Erythroblast (primary cell): ENCODE results near the gene CDC45.
"Not testable (repeated sequence)": the region's sequence is repeated elsewhere in the genome, so short reads cannot be mapped to it uniquely, and the experiment has no call there.

Experiments used
- GATA1 ChIP-seq: IDR thresholded peaks from 2 replicates; pipeline ENCODE4 v1.6.1; 2011; ENCODE audit warnings: low read depth, mild to moderate bottlenecking, control low read depth, low read length, moderate library complexity
- POLR2A ChIP-seq: IDR thresholded peaks from 2 replicates; pipeline ENCODE4 v1.6.1; 2011; ENCODE audit warnings: mild to moderate bottlenecking, low read length

DNA sequence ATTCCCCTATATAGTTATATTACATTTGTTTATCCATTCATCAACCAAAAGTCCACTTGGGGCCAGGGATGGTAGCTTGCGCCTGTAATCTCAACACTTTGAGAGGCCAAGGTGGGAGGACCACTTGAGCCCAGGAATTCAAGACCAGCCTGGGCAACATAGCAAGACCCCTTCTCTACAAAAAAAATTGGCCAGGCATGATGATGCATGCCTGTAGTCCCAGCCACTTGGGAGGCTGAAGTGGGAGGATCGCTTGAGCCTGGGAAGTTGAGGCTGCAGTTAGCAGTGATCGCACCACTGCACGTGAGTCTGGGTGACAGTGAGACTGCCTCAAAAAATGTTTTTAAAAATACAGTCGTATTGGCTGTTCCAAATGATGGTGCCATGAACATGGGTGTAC, 68.7 kb downstream of the CDC45 start:
- TF ChIP-seq POLR2A, GATA1: not testable (repeated sequence)
